Endothelial cell of umbilical vein (primary cell): Measurements from ENCODE around the gene JAML.

Source experiments
- CTCF ChIP-seq, 2 donors: IDR thresholded peaks; 1 replicate in 1 of 2; 2 replicates in 1 of 2; pipeline ENCODE4 v1.5.1; 2011; ENCODE audit warnings: low read length in 2 of 2, mild to moderate bottlenecking in 2 of 2, moderate library complexity in 2 of 2, control low read depth in 1 of 2, inconsistent platforms in 1 of 2, low read depth in 1 of 2; ENCODE audit not compliant: insufficient read depth in 1 of 2; ENCODE audit errors: extremely low read depth in 1 of 2
- EZH2 ChIP-seq: IDR thresholded peaks from 2 replicates; pipeline ENCODE4 v1.6.1; 2012; ENCODE audit warnings: borderline replicate concordance, low read depth, mild to moderate bottlenecking, moderate library complexity, low read length, inconsistent platforms; ENCODE audit not compliant: severe bottlenecking
- FOS ChIP-seq: IDR thresholded peaks from 2 replicates; pipeline ENCODE4 v1.6.1; 2011; ENCODE audit warnings: mild to moderate bottlenecking, low read length, moderate library complexity, borderline replicate concordance; ENCODE audit not compliant: insufficient read depth
- JUN ChIP-seq: IDR thresholded peaks from 2 replicates; pipeline ENCODE4 v1.6.1; 2011; ENCODE audit warnings: borderline replicate concordance, low read depth; ENCODE audit not compliant: insufficient read length, insufficient read depth
- MYC ChIP-seq: IDR thresholded peaks from one replicate; pipeline ENCODE4 v1.6.1; 2011; ENCODE audit warnings: mild to moderate bottlenecking, low read depth, low read length
- POLR2A ChIP-seq: IDR thresholded peaks from 2 replicates; pipeline ENCODE4 v1.6.1; 2012; ENCODE audit warnings: low read depth, mild to moderate bottlenecking, control low read depth, low read length
- POLR2AphosphoS5 ChIP-seq: IDR thresholded peaks from 2 replicates; pipeline ENCODE4 v1.6.1; 2012; ENCODE audit warnings: low read depth, mild to moderate bottlenecking, control low read depth, low read length, moderate library complexity; ENCODE audit not compliant: insufficient read depth
- TF ChIP-seq, protein P1 (sequence below): IDR thresholded peaks from 2 replicates; pipeline ENCODE4 v1.6.1; 2011; ENCODE audit not compliant: insufficient read depth, insufficient read length

DNA sequence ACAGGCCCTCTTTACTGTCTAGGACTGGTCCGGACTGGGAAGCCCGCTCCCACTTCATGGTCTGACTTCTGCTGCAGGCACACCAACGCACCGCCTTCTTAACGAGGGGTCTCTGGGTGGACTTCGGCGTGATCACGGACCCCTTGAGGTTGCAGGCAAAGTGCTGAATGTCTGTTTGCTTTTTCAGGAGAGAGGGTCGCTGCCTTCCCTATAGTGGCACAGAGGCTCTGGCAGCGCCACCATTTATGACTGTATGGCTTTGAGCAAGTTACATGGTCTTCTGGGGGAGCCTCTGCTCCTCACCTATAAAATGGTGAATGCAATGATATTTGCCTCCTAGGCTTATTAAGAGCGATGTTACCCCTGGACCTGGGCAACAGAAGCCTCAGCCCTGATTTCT lies 70.8 kb downstream of the JAML start:
- TF ChIP-seq CTCF (IDR thresholded peaks at IDR 0.05; ENCODE audit: extremely low read depth in 1 of 2, insufficient read depth in 1 of 2, low read depth in 1 of 2, low read length in 2 of 2) (no peak), FOS (no peak), MYC (no peak), EZH2 (no peak), POLR2A (no peak), POLR2AphosphoS5 (no peak), JUN (no peak)
- TF ChIP-seq, protein P1, sequence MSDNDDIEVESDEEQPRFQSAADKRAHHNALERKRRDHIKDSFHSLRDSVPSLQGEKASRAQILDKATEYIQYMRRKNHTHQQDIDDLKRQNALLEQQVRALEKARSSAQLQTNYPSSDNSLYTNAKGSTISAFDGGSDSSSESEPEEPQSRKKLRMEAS = no peak
